RPMI7951 (cell line): ENCODE results near the gene NEURL4. TPM values are rescaled to one million over a fixed set of nuclear protein-coding genes. Genes with fewer than 3 reads are reported as not detected.
"Not testable (repeated sequence)": the region's sequence is repeated elsewhere in the genome, so short reads cannot be mapped to it uniquely, and the experiment has no call there.

Source experiments
- DNase-seq: peaks from one replicate; pipeline ENCODE4 v3.0.0-alpha.2; 2012; ENCODE audit warnings: low read depth
- total RNA-seq: library from RNA; depleted of rRNA; stranded (reverse); fragments of >200 nt; shearing (Covaris generic); gene quantifications from 2 replicates; pipeline ENCODE4 v1.2.3, GENCODE V29; 2014; rRNA removed

Gene NEURL4
- 3.5 and 4.8 TPM in 2 replicates for total RNA-seq

DNA sequence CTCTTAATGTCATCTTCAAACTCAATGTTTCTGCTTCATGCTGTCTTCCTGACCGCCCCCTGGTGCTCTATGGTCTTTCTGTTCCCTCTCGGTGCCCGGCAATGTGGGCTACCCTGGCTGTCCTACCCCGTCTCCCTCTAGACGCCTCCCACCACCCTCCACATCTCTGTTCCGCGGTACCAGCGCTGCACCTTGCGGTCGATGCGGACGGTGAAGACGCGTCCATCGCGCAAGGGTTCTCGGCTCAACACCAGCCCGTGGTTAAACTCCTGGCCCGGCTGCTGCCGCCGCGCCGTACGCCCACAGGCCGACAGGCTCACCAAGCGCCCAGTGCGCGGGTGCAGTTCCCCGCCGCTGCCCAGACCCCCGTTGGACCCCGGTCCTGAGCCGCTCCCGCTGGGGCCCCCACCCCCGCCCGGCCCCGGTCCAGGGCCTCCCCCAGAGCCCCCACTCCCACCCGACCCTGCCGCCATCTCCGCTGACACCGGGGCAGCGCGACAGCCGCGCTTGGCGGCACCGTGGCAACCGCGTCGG, at the start of gene NEURL4:
Gene NEURL4 (minus strand): TSS at position 496 of the 534 bp plus-strand sequence. CDS start 23 bp downstream, at position 473.
- peak; percentile 32 for DNase-seq

DNA sequence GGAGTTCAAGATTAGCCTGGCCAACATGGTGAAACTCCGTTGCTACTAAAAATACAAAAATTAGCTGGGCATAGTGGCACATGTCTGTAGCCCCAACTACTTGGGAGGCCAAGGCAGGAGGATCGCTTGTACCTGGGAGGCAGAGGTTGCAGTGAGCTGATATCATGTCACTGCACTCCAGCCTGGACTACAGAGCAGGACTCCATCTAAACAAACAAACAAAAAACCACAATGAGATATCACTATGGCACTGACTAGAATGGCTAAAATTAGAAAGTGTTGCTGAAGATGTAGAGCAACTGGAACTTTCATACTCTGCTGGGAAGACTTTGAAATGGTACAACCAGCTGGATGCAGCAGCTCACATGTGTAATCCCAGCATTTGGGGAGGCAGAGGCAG, 45.2 kb upstream of the NEURL4 start:
- DNase-seq: no peak

DNA sequence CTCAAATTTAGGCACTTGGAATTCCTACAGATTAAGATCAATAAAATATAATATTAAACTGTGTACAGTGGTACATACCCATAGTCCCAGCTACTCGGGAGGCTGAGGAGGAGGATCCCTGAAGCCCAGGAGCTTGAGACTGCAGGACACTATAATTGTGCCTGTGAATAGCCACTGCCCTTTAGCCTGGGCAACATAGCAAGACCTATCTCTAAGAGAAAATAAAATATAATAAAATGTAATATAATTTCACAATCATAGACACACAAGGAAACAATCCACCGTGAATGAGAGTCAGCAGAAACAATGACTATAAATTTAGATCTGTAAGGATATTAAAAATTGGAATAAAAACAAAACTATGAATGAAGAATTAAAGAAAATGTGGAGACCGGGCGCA, 41.7 kb upstream of the NEURL4 start:
- no peak for DNase-seq

DNA sequence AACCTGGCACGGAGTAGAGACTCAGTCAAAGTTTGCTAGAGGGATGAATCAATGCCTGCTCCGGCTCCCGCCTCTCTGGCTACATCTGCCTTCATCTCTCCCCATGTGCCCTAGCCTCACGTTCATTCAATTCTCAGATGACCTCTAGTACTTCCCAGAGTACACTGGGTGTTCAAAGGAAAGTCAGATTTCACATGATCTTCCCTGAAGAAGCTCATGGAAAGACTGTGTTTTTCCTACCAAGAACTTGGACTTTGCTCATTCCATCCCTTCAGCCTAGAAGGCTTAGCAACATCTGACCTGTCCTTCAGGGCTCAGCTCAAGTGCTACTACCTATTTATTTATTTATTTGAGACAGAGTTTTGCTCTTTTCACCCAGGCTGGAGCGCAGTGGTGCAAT, 40.7 kb upstream of the NEURL4 start:
- DNase-seq: no peak

DNA sequence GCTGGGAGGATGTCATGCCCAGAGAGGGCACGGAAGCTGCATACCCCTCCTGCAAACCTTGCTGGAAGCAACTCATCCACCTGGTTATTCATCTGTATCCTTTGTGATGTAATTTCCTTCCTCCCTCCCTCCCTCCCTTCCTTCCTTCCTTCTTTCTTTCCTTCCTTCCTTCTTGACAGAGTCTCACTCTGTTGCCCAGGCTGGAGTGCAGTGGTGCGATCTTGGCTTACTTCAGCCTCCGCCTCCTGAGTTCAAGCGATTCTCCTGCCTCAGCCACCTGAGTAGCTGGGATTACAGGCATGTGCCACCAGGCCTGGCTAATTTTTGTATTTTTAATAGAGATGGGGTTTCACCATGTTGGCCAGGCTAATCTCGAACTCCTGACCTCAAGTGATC, 39.5 kb upstream of the NEURL4 start:
- DNase-seq: not testable (repeated sequence)

DNA sequence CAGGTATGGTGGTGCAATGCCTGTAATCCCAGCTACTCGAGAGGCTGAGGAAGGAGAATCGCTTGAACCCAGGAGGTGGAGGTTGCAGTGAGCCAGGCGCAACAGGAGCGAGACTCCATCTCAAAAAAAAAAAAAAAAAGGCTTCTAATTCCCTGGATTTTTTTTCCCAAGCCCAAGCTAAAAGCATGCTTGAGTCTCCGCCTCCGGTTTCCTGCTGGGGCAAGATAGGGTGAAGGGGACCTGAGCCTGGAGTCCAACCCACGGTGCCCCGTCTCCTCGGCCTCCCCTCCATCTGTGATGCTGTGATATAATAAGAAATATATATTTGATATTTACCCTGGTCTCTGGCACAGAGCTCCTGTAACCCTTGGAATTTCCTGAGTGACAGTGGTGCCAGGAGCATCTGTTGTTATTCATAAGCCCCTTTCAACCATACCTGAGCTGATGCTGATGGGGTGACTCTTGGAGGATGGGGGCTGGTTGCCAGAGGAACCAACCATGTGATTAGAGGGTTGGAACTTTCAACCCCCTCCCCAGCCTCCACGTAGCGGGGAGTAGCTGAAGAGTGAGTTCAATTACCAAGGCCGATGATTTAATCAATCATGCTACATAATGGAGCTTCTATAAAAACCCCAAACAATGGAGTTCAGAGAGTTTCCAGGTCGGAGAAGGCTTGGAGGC, 38.9 kb upstream of the NEURL4 start:
- DNase-seq: no peak

DNA sequence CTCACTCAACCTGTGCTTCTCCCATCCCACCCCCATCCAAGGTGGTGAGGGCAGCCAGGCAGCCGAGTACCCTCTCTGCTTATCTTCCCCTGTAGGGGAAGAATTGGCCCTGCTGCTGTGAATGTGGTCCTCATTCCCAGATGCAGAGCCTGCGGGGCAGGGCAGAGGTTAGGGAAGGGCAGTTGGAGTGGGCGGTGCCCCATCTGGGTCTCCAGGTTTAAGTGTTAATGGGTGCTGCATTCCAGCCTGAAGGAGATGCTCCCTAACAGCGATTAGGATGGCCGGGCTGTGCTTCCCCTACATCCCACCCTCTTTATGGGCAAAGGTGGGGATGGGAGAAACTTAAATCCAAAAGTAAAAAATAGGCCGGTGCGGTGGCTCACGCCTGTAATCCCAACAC, 37.9 kb upstream of the NEURL4 start:
- no peak for DNase-seq

DNA sequence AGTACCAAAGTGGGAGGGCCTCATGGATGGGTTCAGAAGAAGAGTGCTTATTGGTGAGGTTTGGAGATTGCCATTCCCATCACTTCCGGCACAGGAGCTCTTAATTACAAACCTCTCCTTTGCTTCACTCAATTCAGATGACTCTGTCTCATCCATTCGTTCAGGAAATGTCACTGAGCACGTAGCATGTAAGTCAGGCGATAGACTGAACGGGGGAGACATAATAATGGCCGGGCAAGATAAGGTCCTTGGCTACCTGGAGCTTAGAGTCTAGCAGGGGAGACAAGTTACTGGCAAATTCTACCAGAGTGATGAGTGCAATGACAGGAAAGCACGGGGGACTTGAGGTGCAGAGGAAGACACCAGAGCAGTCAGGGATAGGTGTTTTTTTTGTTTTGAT, 36.8 kb upstream of the NEURL4 start:
- not testable (repeated sequence) for DNase-seq

DNA sequence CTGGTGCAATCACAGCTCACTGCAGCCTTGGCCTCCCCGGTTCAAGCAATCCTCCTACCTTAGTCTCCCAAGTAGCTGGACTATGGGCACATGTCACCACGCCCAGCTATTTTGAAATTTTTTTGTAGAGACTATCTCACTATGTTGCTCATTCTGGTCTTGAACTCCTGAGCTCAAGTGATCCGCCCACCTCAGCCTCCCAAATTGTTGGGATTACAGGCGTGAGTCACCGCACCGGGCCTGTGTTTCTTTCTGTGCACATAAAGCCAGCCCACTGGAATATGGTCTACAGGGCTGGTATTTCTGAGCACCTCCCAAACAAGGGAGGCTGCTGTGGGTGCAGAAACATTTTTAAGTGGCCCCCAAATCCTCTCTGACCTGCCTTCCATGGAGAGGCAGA, 34.2 kb upstream of the NEURL4 start:
- DNase-seq: no peak

DNA sequence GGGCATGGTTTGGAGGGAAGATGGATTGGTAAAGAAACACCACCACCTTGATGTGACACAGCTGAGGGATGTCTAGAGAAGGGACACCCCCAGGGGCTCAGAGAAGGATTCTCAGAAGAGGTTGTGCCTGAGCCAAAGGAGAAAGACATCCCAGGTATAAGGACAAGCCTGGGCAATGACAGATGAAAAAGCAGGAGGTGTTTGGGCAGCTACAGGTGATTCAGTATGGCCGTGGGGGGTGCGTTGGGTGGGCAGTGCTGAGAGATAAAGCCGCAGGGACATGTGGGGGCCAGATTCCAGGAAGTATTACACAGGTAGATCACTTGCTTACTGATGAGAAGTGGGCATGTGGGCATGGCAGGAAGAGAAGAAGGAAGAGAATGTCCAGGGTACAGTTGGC, 32.8 kb upstream of the NEURL4 start:
- no peak for DNase-seq

DNA sequence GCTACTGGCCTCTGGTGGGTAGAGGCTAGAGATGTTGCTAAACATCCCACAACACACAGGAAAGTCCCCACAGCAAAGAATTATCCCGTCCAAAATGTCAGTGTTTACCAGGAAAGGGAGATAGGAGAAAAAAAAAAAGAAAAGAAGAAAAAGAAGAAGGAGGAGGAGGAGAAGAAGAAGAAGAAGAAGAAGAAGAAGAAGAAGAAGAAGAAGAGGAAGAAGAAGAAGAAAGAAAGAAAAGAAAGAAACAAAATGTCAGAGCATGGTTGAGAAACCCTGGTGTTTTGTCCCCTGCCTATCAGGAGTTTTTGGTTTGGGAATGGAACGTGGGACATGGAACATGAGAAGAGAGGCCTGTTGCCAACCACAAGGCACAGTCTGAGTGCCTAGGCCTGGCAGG, 28.2 kb upstream of the NEURL4 start:
- no peak for DNase-seq

DNA sequence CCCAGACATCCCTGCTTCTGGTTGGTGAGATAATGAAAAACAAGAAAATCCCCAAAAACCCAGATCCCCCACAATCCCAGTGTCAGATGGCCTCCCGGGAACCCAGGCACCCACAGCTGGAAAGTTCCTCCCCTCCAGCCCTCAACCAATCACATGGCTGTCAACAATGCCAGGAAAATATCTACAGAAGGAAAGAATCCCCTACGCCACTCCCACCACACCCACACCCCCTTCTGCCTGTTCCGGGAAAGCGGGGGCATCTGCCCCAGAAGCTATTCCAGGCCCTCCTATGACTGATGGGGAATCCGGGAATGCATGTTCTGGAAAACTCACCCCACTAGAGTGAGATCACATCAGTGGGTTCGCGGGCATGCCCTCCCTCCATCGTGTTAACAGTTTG, 27.6 kb upstream of the NEURL4 start:
- DNase-seq: no peak

DNA sequence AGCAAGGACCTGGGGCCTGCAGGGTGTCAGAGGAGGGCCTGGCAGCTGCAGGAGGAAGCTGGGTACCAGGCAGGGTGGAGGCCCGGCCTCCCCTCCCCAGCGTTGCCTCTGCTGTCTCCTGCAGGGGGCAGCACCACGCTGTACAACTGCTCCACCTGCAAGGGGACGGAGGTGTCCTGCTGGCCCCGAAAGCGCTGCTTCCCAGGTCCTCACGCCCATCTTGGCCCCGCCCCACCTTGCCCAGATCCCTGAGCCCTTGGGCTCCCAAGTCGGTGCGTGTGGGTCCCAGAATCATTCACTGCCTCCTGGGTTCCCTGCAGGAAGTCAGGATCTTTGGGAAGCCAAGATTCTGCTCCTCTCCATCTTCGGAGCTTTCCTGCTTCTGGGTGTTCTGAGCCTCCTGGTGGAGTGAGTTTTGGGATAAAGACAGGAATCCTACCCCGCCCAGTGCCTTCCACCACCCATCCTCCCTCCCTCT, 27.0 kb upstream of the NEURL4 start:
- peak; percentile 50 for DNase-seq

DNA sequence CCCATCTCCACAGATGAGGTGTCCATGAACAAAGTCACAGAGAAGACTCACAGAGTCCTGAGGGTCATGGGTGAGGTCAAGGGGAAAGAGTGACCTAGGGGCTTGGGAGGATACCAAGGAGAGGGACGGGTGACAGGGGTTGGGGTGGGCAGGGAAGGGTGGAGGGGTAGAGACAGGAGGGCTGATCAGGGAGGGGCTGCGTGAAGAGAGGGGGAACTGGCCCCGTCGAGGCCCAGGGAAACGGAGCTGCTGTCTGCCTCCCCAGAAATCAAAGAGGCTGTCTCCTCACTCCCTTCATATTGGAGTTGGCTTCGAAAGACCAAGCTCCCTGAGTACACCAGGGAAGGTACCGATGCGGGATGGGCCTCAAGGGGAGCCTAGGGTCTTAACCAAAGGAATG, 26.4 kb upstream of the NEURL4 start:
- DNase-seq: no peak

DNA sequence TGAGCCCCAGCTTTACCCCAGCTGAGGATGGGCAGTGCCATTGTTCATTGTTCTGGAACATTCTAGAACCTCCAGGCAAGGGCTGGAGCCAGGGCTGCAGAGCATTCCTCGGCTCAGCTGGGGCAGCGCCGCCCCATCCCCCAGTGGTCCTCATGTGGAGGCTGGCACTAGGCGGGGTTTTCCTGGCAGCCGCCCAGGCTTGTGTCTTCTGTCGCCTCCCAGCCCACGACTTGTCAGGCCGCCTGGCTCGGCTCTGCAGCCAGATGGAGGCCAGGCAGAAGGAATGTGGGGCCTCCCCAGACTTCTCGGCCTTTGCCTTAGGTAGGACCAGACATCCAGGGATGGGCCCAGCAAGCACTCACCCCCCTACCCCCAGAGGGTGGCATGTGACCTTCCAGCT, 25.9 kb upstream of the NEURL4 start, which contains the start of gene TMEM95:
Gene TMEM95 (plus strand): TSS at position 104 of the 400 bp plus-strand sequence. CDS start 49 bp downstream, at position 153.
- peak; percentile 48 for DNase-seq

DNA sequence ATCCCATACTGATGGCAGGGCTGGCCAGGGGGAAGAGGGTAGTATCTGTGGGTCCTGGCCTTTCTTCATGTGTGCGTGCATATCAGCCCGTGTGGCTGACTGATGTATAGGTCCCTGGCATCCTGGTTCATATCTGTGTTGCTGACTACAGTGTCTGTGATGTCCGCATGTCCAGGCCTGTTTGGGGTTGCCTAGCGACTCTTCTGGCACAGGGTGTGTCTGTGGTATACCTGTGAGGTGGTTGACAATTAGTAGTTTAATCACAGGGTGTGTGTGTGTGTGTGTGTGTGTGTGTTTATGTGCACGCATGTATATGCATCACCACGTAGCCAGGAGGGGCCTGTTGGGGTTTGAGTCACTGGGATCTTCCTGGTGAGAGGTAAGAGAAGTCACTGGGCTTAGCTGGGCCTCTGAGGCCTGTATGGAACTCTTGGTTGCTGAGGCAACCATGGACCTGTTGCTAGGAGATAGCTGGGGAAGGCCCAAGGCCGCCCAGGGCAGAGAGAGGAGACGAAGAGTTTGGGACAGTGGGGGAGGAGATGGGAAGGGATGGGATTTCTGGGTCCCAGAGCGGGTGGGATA, 25.2 kb upstream of the NEURL4 start:
- DNase-seq: peak; percentile 23

DNA sequence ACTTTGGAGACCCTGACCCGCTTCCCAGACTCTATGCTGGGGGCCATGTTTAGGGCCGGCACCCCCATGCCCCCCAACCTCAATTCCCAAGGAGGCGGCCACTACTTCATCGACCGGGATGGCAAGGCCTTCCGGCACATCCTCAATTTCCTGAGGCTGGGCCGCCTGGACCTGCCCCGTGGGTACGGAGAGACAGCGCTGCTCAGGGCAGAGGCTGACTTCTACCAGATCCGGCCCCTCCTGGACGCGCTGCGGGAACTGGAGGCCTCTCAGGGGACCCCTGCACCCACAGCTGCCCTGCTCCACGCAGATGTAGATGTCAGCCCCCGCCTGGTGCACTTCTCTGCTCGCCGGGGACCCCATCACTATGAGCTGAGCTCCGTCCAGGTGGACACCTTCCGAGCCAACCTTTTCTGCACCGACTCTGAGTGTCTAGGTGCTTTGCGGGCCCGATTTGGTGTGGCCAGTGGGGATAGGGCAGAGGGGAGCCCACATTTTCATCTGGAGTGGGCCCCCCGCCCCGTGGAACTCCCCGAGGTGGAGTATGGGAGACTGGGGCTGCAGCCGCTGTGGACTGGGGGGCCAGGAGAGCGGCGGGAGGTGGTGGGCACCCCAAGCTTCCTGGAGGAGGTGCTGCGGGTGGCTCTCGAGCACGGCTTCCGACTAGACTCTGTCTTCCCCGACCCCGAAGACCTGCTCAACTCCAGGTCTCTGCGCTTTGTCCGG, 23.9 kb upstream of the NEURL4 start:
- DNase-seq: no peak

DNA sequence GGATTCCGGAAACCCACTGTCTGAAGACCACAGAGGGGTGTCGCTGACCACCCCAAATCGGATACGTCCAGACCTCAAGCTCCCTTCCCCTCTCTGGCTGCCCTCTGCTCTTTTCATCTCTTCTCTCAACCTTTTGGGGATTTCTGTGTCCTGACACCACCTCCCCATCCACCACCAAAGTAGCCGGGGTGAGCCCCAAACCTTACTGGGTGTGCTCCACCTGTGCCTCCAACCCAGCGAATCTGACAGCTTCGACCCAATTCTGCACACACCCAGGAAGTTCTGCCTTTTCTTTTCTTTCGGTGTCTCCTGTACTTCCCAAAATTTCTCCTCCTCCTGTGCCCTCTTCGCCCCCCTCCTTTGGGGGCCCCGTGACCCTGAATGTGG, 23.4 kb upstream of the NEURL4 start:
- DNase-seq: no peak

DNA sequence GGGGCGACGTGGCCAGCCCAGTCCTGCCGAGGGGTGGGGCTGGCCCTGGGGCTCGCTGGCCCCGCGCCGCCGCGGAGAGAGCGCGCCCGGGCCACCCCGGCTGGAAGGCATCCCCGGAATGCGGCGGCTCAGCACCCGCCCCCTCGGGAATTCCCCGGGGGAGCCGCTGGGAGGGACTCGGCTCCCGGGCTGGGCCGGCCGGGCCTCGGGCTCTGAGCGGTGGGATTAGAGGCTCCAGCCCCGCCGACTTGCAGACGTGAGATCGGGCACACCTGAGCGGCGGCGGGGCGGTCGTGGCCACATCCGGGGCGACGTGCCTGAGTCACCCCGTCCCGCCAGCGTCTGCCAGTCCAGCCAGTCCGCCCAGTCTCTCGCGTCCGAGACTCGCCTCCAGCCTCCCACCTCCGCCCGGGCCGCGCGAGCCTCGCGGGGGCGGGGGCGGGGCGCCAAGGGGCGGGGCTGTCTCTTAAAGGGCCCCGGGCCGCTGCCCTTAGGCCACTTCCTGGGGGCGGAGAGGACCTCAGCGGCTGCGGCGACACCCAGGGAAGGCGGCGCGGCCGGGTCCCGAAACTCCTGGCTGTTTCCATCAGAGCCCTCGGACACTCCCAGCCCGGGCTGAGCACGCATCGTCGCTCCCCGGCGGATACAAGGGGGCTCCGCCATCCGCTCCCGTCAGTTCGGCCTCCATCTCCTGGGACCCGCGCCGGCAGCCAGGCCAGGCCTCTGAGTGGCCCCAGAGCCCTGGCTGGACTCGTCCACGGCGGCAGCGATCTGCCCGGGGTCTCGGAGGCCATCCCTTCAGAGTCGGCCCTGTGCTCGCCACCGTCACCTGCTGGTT, 22.7 kb upstream of the NEURL4 start, which contains the start of gene KCTD11:
Gene KCTD11 (plus strand): TSS at position 498 of the 838 bp plus-strand sequence.
- DNase-seq: peak; percentile 90

DNA sequence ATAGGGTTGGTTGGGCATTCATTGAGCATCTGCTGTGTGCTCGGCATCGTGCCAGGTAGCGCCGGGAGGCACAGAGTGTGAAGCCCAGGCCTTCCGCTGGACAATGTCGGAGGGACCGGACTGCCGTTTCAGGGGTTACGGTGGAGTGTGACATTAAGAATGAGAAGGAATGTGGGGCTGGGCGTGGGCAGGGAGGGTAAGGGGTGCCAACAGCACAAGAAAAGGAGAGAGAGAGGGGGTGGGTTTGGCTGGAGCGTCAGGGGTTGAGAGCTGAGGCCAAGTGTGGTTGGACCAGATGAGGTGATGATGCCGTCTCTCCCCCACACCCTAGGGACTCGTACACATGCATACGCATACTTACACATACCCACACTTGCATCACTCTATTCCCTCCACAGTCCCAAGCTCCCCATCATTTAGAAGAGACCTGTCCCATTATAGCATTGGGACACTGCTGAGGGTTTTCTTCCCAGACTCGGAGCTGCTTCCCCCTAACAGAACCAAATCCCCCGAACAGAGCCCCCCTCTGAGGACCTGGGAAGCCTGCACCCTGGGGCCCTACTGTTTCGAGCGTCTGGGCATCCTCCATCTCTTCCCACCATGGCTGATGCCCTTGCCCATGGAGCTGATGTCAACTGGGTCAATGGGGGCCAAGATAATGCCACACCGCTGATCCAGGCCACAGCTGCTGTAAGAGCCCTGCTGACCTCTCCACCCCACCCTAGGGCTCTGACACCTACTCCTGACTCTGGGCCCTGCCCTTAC, 19.5 kb upstream of the NEURL4 start:
- no peak for DNase-seq
